Endothelial cell (in vitro differentiated cells): ENCODE data around the gene METTL27. TPM values are rescaled to one million over a fixed set of nuclear protein-coding genes. Genes with fewer than 3 reads are reported as not detected.
"Not testable (repeated sequence)": the region's sequence is repeated elsewhere in the genome, so short reads cannot be mapped to it uniquely, and the experiment has no call there.

Source experiments
- DNase-seq: peaks from one replicate; pipeline ENCODE4 v3.0.0; 2021; ENCODE audit warnings: low spot score
- H3K27ac Mint-ChIP-seq: one replicate; pipeline ENCODE4 v1.8.0; 2021; ENCODE audit warnings: mixed read lengths, inconsistent platforms; ENCODE audit not compliant: unreplicated experiment
- H3K27me3 Mint-ChIP-seq: one replicate; pipeline ENCODE4 v1.8.0; 2021; ENCODE audit warnings: mild to moderate bottlenecking, moderate library complexity, mixed read lengths, inconsistent platforms; ENCODE audit not compliant: unreplicated experiment
- H3K36me3 Mint-ChIP-seq: one replicate; pipeline ENCODE4 v1.8.0; 2021; ENCODE audit warnings: mild to moderate bottlenecking, low read depth, mixed read lengths, inconsistent platforms; ENCODE audit not compliant: unreplicated experiment
- H3K4me1 Mint-ChIP-seq: one replicate; pipeline ENCODE4 v1.8.0; 2021; ENCODE audit warnings: mild to moderate bottlenecking, mixed read lengths, inconsistent platforms; ENCODE audit not compliant: unreplicated experiment
- H3K4me3 Mint-ChIP-seq: one replicate; pipeline ENCODE4 v1.8.0; 2021; ENCODE audit warnings: mild to moderate bottlenecking, mixed read lengths, inconsistent platforms; ENCODE audit not compliant: unreplicated experiment
- H3K9me3 Mint-ChIP-seq: one replicate; pipeline ENCODE4 v1.8.0; 2021; ENCODE audit warnings: mixed read lengths, inconsistent platforms; ENCODE audit not compliant: unreplicated experiment
- total RNA-seq: library from RNA; stranded (reverse); fragmentation: NEBNext Ultra II Directional; extraction: Animal tissue kit (Norgen Biotek cat#: 25700); gene quantifications from one replicate; pipeline ENCODE4 v1.2.1, GENCODE V29; 2021; ENCODE audit not compliant: unreplicated experiment
- TF ChIP-seq, protein P1 (sequence below): fragments of 200-600 bp; sonication (generic); IDR thresholded peaks from one replicate; pipeline ENCODE4 v1.5.0; 2021; ENCODE audit warnings: antibody characterized with exemption; ENCODE audit not compliant: unreplicated experiment

METTL27 gene
- total RNA-seq, 1 donor from 2014 or later, result 6.1 TPM

DNA sequence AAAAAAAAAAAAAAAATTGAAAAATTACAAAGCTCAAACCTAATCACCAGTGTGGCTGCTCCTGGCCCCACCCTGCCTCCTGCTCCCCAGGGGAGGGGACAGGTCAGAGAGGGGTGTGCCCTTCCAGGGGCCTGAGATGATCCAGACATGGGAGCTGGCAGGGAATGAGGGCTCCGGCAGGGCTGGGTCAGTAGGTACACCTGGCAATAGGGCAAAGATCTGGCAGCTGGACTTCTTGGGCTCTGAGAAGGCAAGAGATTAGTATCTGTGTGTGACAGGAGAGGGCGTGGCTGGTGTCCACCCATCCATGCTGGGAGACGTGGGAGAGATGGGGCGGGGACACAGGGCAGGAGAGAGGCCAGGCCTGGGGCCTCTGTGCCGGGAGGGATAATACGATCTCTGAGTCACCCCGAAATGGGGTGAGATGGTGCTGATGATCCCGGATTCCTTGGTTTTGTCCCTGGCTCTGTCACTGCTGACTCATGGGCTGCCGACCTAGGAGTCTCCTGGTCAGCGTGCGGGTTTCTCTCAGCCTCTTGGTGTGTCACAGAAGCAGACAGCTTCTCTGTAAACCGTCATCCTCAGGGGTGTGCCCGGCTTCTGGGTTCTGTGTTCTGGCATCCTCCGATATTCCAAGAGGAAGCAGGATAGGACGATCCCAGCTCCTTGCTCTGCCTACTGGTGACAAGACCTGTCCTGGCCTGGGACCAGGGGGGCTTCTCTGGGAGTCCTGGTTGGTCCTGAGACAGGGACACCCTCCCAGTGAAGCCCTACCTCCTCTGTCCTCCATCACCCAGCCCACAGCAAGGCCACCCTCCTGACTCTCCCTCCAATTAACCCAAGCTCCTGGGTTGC, 19.8 kb downstream of the METTL27 start:
- H3K27me3 Mint-ChIP-seq, result peaks cover 15% of the 10 kb centered on the region
- no peaks in the 10 kb centered on the region for H3K9me3 Mint-ChIP-seq
- H3K36me3 Mint-ChIP-seq, result no peaks in the 10 kb centered on the region
- H3K4me3 Mint-ChIP-seq, result peak overlapping the region; percentile 33
- H3K4me1 Mint-ChIP-seq, result peaks cover 21% of the 10 kb centered on the region
- TF ChIP-seq, protein P1, sequence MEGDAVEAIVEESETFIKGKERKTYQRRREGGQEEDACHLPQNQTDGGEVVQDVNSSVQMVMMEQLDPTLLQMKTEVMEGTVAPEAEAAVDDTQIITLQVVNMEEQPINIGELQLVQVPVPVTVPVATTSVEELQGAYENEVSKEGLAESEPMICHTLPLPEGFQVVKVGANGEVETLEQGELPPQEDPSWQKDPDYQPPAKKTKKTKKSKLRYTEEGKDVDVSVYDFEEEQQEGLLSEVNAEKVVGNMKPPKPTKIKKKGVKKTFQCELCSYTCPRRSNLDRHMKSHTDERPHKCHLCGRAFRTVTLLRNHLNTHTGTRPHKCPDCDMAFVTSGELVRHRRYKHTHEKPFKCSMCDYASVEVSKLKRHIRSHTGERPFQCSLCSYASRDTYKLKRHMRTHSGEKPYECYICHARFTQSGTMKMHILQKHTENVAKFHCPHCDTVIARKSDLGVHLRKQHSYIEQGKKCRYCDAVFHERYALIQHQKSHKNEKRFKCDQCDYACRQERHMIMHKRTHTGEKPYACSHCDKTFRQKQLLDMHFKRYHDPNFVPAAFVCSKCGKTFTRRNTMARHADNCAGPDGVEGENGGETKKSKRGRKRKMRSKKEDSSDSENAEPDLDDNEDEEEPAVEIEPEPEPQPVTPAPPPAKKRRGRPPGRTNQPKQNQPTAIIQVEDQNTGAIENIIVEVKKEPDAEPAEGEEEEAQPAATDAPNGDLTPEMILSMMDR, result no peak
- no peak for DNase-seq
- no peak overlapping the region for H3K27ac Mint-ChIP-seq

DNA sequence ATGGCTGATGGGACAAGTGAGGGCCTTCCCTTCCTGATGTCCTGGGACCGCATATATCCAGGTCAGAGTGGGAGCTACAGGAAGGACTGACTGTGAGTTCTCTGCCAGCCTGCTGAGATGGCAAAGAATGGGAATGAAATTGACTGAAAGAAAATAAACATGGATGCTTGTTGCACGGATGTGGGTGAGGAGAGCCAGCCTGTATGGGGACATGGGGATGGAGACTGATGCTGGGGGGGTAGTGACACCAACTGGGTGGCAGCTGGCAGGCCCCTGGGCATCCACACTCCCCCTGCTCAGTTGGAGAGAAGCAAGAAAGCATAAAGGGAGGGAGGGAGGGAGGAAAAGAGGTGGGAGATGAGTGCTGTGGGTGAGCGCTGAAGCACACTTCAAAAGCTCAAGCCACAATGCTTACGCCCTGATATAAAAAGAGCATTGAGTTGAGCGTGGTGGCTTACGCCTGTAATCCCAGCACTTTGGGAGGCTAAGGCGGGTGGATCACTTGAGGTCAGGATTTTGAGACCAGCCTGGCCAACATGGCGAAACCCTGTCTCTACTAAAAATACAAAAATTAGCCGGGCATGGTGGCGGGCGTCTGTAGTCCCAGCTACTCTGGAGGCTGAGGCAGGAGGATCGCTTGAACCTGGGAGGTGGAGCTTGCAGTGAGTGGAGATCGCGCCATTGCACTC, 20.6 kb downstream of the METTL27 start:
- DNase-seq, H3K9me3 Mint-ChIP-seq, H3K27ac Mint-ChIP-seq, H3K36me3 Mint-ChIP-seq, H3K27me3 Mint-ChIP-seq: not testable (repeated sequence)
- Mint-ChIP-seq H3K4me1 (peaks cover 13% of the 10 kb centered on the region), H3K4me3 (peak overlapping the region; percentile 65)

DNA sequence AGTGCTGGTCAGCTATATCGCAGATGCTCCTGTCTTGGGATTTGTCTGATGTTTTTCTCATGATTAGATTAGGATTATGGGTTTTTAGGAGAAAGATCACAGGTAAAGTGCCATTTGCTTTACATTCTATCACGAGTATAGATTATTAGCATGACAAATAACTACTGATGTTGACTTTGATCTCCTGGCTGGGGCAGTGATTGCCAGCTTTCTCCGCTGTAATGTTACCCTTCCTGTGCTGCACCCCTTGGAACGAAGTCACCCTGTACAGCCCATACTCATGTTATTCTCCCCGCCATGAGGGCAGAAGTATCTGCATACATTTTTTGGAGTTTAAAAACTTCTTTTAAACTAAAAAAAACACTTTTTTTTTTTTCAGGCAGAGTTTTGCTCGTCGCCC, 22.3 kb downstream of the METTL27 start:
- H3K36me3 Mint-ChIP-seq, result no peaks in the 10 kb centered on the region
- DNase-seq, result no peak
- no peak overlapping the region for H3K27ac Mint-ChIP-seq
- TF ChIP-seq, protein P1, result no peak
- H3K4me3 Mint-ChIP-seq, result no peak overlapping the region
- peaks cover 6% of the 10 kb centered on the region for H3K27me3 Mint-ChIP-seq
- H3K4me1 Mint-ChIP-seq, result peaks cover 10% of the 10 kb centered on the region
- H3K9me3 Mint-ChIP-seq, result no peaks in the 10 kb centered on the region

DNA sequence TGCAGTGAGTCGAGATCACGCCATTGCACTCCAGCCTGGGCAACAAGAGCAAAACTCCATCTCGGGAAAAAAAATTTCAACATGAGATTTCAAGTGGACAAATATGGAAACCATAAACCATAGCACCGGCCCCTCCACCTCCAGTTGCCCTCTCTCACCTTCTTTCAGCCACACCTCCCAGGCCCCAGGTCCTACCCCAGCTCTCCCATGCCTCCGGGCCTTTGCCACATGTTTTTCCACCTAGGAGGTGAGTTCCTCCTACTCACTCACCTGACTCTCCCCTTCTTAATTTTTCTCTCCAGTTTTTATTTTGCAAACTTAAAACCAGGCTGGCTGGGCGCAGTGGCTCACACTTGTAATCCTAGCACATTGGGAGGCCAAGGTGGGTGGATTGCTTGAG, 25.2 kb downstream of the METTL27 start:
- DNase-seq, result no peak
- TF ChIP-seq, protein P1, result no peak
- Mint-ChIP-seq H3K4me1 (peaks cover 3% of the 10 kb centered on the region), H3K4me3 (no peak overlapping the region), H3K9me3 (no peaks in the 10 kb centered on the region), H3K36me3 (no peaks in the 10 kb centered on the region), H3K27me3 (peaks cover 4% of the 10 kb centered on the region), H3K27ac (no peak overlapping the region)

DNA sequence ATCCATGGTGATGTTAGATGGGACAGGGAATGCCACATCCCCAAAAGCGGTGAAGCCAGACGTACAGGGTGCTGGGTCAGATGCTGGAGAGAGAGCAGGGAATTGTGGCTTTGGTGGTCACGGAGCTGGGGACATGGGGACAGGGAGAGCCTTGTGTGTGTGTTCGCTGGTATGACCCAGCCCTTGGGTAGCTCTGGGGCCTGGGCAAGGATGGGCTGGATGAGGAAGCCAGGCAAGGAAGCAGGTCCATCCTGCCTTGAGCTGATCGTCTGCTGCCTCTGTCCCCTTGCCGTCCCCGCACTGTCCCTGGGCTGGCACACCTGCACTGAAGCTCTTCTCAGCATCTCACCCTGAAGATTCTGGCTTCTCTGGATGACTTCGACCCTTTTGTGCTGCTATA, 26.9 kb downstream of the METTL27 start:
- no peaks in the 10 kb centered on the region for H3K27me3 Mint-ChIP-seq
- H3K4me1 Mint-ChIP-seq, result peaks cover 3% of the 10 kb centered on the region
- peak overlapping the region; percentile 68 for H3K27ac Mint-ChIP-seq
- no peaks in the 10 kb centered on the region for H3K36me3 Mint-ChIP-seq
- H3K9me3 Mint-ChIP-seq, result no peaks in the 10 kb centered on the region
- TF ChIP-seq, protein P1, result no peak
- no peak overlapping the region for H3K4me3 Mint-ChIP-seq
- DNase-seq, result no peak
